ENCODE results near the gene PHAF1. TPM values are rescaled to one million over a fixed set of nuclear protein-coding genes. Genes with fewer than 3 reads are reported as not detected.

PHAF1 gene
- total RNA-seq, 4 donors from 2014 or later: 23.3 to 63.4 (median 48.9) TPM

GRCh38 chr16:67196881-67197280 lies 87.1 kb downstream of the PHAF1 start:
- no peak for DNase-seq
- no peak for TF ChIP-seq CTCF (IDR thresholded peaks at IDR 0.05 in 4 of 5, conservative IDR thresholded peaks at IDR 0.05 in 1 of 5)
- no peak for TF ChIP-seq POLR2A (IDR thresholded peaks at IDR 0.05)
- peaks cover 15 to 27% of the 10 kb centered on the region in 2 donors for H3K4me1 ChIP-seq
- H3K36me3 ChIP-seq: peaks cover 3 to 46% of the 10 kb centered on the region in 2 donors
- no peak for ATAC-seq
- H3K27ac ChIP-seq: no peak overlapping the region
- intact Hi-C loops (cut with DNase I; ENCODE audit: low total_unique reads): no loop called here
- H3K27me3 ChIP-seq: no peaks in the 10 kb centered on the region
- H3K4me3 ChIP-seq: no peak overlapping the region
- in situ Hi-C loops (cut with MboI; ENCODE audit: low sequenced_read_pairs in 4 of 4): no loop called here
- no peaks in the 10 kb centered on the region for H3K9me3 ChIP-seq

- Histone ChIP-seq H3K4me3 (no peak overlapping the region), H3K36me3 (peaks cover 3 to 54% of the 10 kb centered on the region in 2 donors), H3K4me1 (peaks cover 13 to 24% of the 10 kb centered on the region in 2 donors), H3K9me3 (no peaks in the 10 kb centered on the region), H3K27ac (no peak overlapping the region), H3K27me3 (no peaks in the 10 kb centered on the region)
- in situ Hi-C loops (cut with MboI; ENCODE audit: low sequenced_read_pairs in 4 of 4) (no loop called here), intact Hi-C loops (cut with DNase I; ENCODE audit: low total_unique reads) (no loop called here)
- no peak for TF ChIP-seq CTCF (IDR thresholded peaks at IDR 0.05 in 4 of 5, conservative IDR thresholded peaks at IDR 0.05 in 1 of 5)
- no peak for TF ChIP-seq POLR2A (IDR thresholded peaks at IDR 0.05)
- ATAC-seq (no peak), DNase-seq (no peak)
Observed at GRCh38 chr16:67197704-67198103, 88.0 kb downstream of the PHAF1 start.

Other genes with a start within 250 kb of the PHAF1 start
- 1 to 10 TPM; 2.2 to 5.2 (median 4.1) TPM for gene PDP2, start 229.4 kb upstream of the PHAF1 start, total RNA-seq
- under 1 TPM in 3 of 4 donors, not detected in 1; 0.10 to 0.87 (median 0.16) TPM for gene CDH16, start 191.1 kb upstream of the PHAF1 start, total RNA-seq
- 1,000 to 10,000 TPM in 1 of 4 donors, 100 to 1,000 TPM in 3; 286 to 1,191 (median 655) TPM for gene RRAD, start 184.4 kb upstream of the PHAF1 start, total RNA-seq
- 100 to 1,000 TPM; 189 to 338 (median 264) TPM for gene CIAO2B, start 175.5 kb upstream of the PHAF1 start, total RNA-seq
- gene CES2, start 174.4 kb upstream of the PHAF1 start, total RNA-seq: 10 to 100 TPM; 25.6 to 48.2 (median 37.7) TPM
- gene CES3, start 148.7 kb upstream of the PHAF1 start, total RNA-seq: 10 to 100 TPM; 10.3 to 30.3 (median 12.9) TPM
- gene CES4A, start 121.4 kb upstream of the PHAF1 start, total RNA-seq: 10 to 100 TPM; 12.0 to 82.7 (median 17.4) TPM
- gene CBFB, start 80.8 kb upstream of the PHAF1 start, total RNA-seq: 100 to 1,000 TPM in 2 of 4 donors, 10 to 100 TPM in 2; 38.9 to 105 (median 96.5) TPM
- gene B3GNT9, start 41.1 kb downstream of the PHAF1 start, total RNA-seq: 1 to 10 TPM; 1.5 to 3.1 (median 2.6) TPM
- gene TRADD, start 50.0 kb downstream of the PHAF1 start, total RNA-seq: 10 to 100 TPM in 2 of 4 donors, 1 to 10 TPM in 2; 8.8 to 15.3 (median 10.1) TPM
- gene FBXL8, start 50.0 kb downstream of the PHAF1 start, total RNA-seq: 10 to 100 TPM in 3 of 4 donors, 1 to 10 TPM in 1; 7.0 to 16.3 (median 14.3) TPM
- 100 to 1,000 TPM in 1 of 4 donors, 10 to 100 TPM in 2, 1 to 10 TPM in 1; 9.0 to 111 (median 29.7) TPM for gene HSF4, start 54.8 kb downstream of the PHAF1 start, total RNA-seq
- 100 to 1,000 TPM in 3 of 4 donors, 10 to 100 TPM in 1; 77.5 to 231 (median 173) TPM for gene NOL3, start 60.6 kb downstream of the PHAF1 start, total RNA-seq
- gene MATCAP1, start 74.0 kb downstream of the PHAF1 start, total RNA-seq: 1 to 10 TPM; 2.5 to 7.7 (median 4.5) TPM
- 1 to 10 TPM in 1 of 4 donors, under 1 TPM in 3; 0.20 to 2.3 (median 0.88) TPM for gene EXOC3L1, start 80.2 kb downstream of the PHAF1 start, total RNA-seq
- 100 to 1,000 TPM in 1 of 4 donors, 10 to 100 TPM in 3; 67.8 to 114 (median 96.5) TPM for gene E2F4, start 82.2 kb downstream of the PHAF1 start, total RNA-seq
- gene ELMO3, start 89.2 kb downstream of the PHAF1 start, total RNA-seq: under 1 TPM; 0.09 to 0.55 (median 0.29) TPM
- gene TMEM208, start 117.2 kb downstream of the PHAF1 start, total RNA-seq: 10 to 100 TPM; 14.7 to 35.8 (median 29.2) TPM
- gene FHOD1, start 137.5 kb downstream of the PHAF1 start, total RNA-seq: 10 to 100 TPM; 26.3 to 65.3 (median 52.4) TPM
- gene SLC9A5, start 139.0 kb downstream of the PHAF1 start, total RNA-seq: 1 to 10 TPM in 3 of 4 donors, under 1 TPM in 1; 0.61 to 2.0 (median 1.2) TPM
- gene PLEKHG4, start 169.6 kb downstream of the PHAF1 start, total RNA-seq: 10 to 100 TPM in 1 of 4 donors, 1 to 10 TPM in 3; 1.1 to 16.5 (median 2.6) TPM
- not detected for gene KCTD19, start 216.8 kb downstream of the PHAF1 start, total RNA-seq
- gene LRRC36, start 216.9 kb downstream of the PHAF1 start, total RNA-seq: not detected

Data from gastrocnemius medialis (tissue), 4 donors.